ENCODE data around the gene SLC35B2. TPM values are rescaled to one million over a fixed set of nuclear protein-coding genes. Genes with fewer than 3 reads are reported as not detected.

Gene SLC35B2
- polyA plus RNA-seq, 1 of the 3 experiments (the other 2 are of a cell fraction), result 125 TPM

- TF ChIP-seq ZBTB33 (IDR thresholded peaks at IDR 0.05; ENCODE audit: borderline replicate concordance, low read depth), result no peak
- TF ChIP-seq EP300 (IDR thresholded peaks at IDR 0.05; ENCODE audit: borderline replicate concordance in 1 of 2, low read depth in 1 of 2, low read length in 1 of 2), result no peak
- no peak for TF ChIP-seq FOSL2 (IDR thresholded peaks at IDR 0.05; ENCODE audit: borderline replicate concordance, low read depth)
- no peak for TF ChIP-seq GABPA (IDR thresholded peaks at IDR 0.05; ENCODE audit: low read depth)
- no peak for TF ChIP-seq MEF2A (IDR thresholded peaks at IDR 0.05; ENCODE audit: borderline replicate concordance, low read depth)
- no peak for TF ChIP-seq IRF3 (IDR thresholded peaks at IDR 0.05; ENCODE audit: low read depth, low read length)
- TF ChIP-seq YY1 (IDR thresholded peaks at IDR 0.05; ENCODE audit: low read depth), result no peak
- TF ChIP-seq USF1 (IDR thresholded peaks at IDR 0.05; ENCODE audit: borderline replicate concordance, low read depth), result no peak
- TF ChIP-seq GATA2 (CRISPR knock-in tag; IDR thresholded peaks at IDR 0.05), result no peak
- no peak for TF ChIP-seq TAF1 (IDR thresholded peaks at IDR 0.05; ENCODE audit: borderline replicate concordance, low read depth, low read length)
- no peak for TF ChIP-seq NFIC (IDR thresholded peaks at IDR 0.05; ENCODE audit: borderline replicate concordance)
Observed at GRCh38 chr6:44229376-44230033, 27.8 kb downstream of the SLC35B2 start (continued).

GRCh38 chr6:44228836-44229235, 28.5 kb downstream of the SLC35B2 start:
- Histone ChIP-seq H4K20me1 (ENCODE audit: insufficient read depth) (peaks cover 5% of the 10 kb centered on the region; the same call in 1 of the 2 replicates), H3K9ac (no peak overlapping the region), H3K27me3 (ENCODE audit: insufficient read depth) (no peaks in the 10 kb centered on the region), H3K36me3 (replicated peaks in 1 of 2; ENCODE audit: control insufficient read depth in 1 of 2, insufficient read depth in 2 of 2, low read length in 1 of 2) (peaks cover 0 to 6% of the 10 kb centered on the region in 2 experiments), H3K4me3 (ENCODE audit: low read depth in 2 of 2, low read length in 1 of 2) (no peak overlapping the region), H3K4me1 (ENCODE audit: control insufficient read depth in 1 of 2, insufficient read depth in 2 of 2, low read depth in 1 of 2, low read length in 1 of 2) (peaks cover 9 to 84% of the 10 kb centered on the region in 2 experiments), H3K9me3 (no peaks in the 10 kb centered on the region), H3K4me2 (no peak overlapping the region), H3K27ac (ENCODE audit: low read depth in 2 of 2, low read length in 1 of 2) (peak overlapping the region in 1 of 2 experiments; percentile 17; a peak in 1 of 4 replicates), H3K9me2 (no peaks in the 10 kb centered on the region), H3F3A (replicated peaks; ENCODE audit: insufficient read depth) (no peaks in the 10 kb centered on the region), H2AFZ (ENCODE audit: low read depth) (no peak overlapping the region), H3K79me2 (ENCODE audit: insufficient read depth) (peaks cover 7% of the 10 kb centered on the region; the same call in 1 of the 2 replicates)
- TF ChIP-seq RAD21 (IDR thresholded peaks at IDR 0.05; ENCODE audit: low read length) (no peak), ELF1 (IDR thresholded peaks at IDR 0.05) (no peak), TEAD4 (IDR thresholded peaks at IDR 0.05; ENCODE audit: borderline replicate concordance, insufficient read depth) (no peak), PBX3 (IDR thresholded peaks at IDR 0.05) (no peak), IRF3 (IDR thresholded peaks at IDR 0.05; ENCODE audit: low read depth, low read length) (no peak)
- ChIA-PET CTCF (interaction anchor here (1.2 to 13.7 kb wide), 6 partner anchors 6 to 132 kb away, joined by 3 to 224 read pairs (median 4); no protein-coding TSS in a partner anchor), POLR2A (interaction anchor here (0.9 kb wide), 1 partner anchor 28 kb away, joined by 3 read pairs; the partner anchor contains the start of gene SLC35B2)
- WGBS (ENCODE audit: low lambda C conversion rate), result 81% methylated on average over 3 of the region's 5 CpGs
- DNase-seq, result no peak
